Karpas-422 (cell line): ENCODE data around the gene TRIM15. TPM values are rescaled to one million over a fixed set of nuclear protein-coding genes. Genes with fewer than 3 reads are reported as not detected.
"Not testable (repeated sequence)": the region's sequence is repeated elsewhere in the genome, so short reads cannot be mapped to it uniquely, and the experiment has no call there.

Experiments
- DNase-seq: peaks from one replicate; pipeline ENCODE4 v3.0.0-alpha.2; 2015
- H2AFZ ChIP-seq: fragments of 200-600 bp; sonication (generic); 2 replicates; pipeline ENCODE4 v1.6.1; 2014; ENCODE audit warnings: antibody characterized with exemption, low read length, mixed read lengths
- H3K27ac ChIP-seq: fragments of 200-600 bp; sonication (generic); 2 replicates; pipeline ENCODE4 v1.5.1; 2014; ENCODE audit warnings: mild to moderate bottlenecking, low read length, moderate library complexity
- H3K27me3 ChIP-seq: fragments of 200-600 bp; sonication (generic); 2 replicates; pipeline ENCODE4 v1.6.1; 2014; ENCODE audit warnings: low read length, mixed read lengths
- H3K36me3 ChIP-seq: fragments of 200-600 bp; sonication (generic); 2 replicates; pipeline ENCODE4 v1.6.1; 2014; ENCODE audit warnings: low read length, mixed read lengths; ENCODE audit not compliant: insufficient read depth
- H3K4me1 ChIP-seq: fragments of 200-600 bp; sonication (generic); 2 replicates; pipeline ENCODE4 v1.6.1; 2014; ENCODE audit warnings: mild to moderate bottlenecking, low read length, mixed read lengths
- H3K4me2 ChIP-seq: fragments of 200-600 bp; sonication (generic); 2 replicates; pipeline ENCODE4 v1.6.1; 2014; ENCODE audit warnings: low read length, low read depth, mild to moderate bottlenecking; ENCODE audit not compliant: poor library complexity, severe bottlenecking
- H3K4me3 ChIP-seq: fragments of 200-600 bp; sonication (generic); 2 replicates; pipeline ENCODE4 v1.5.1; 2014; ENCODE audit warnings: mild to moderate bottlenecking, antibody characterized with exemption, low read length, mixed read lengths
- H3K79me2 ChIP-seq: fragments of 200-600 bp; sonication (generic); 2 replicates; pipeline ENCODE4 v1.6.1; 2014; ENCODE audit warnings: mild to moderate bottlenecking, low read length, mixed read lengths
- H3K9ac ChIP-seq: fragments of 200-600 bp; sonication (generic); 2 replicates; pipeline ENCODE4 v1.6.0; 2014; ENCODE audit warnings: low read length
- H3K9me2 ChIP-seq: fragments of 200-600 bp; sonication (generic), shearing (Covaris generic); replicated peaks from 2 replicates; pipeline ENCODE4 v1.6.0; 2014; ENCODE audit warnings: mild to moderate bottlenecking, low read length, moderate library complexity; ENCODE audit not compliant: insufficient read depth
- H3K9me3 ChIP-seq: fragments of 300-700, 200-600 bp; sonication (generic); 2 replicates; pipeline ENCODE4 v1.6.1; 2014; ENCODE audit warnings: low read length, mixed read lengths
- H4K20me1 ChIP-seq: fragments of 200-600 bp; sonication (generic); 2 replicates; pipeline ENCODE4 v1.6.1; 2014; ENCODE audit warnings: mild to moderate bottlenecking, antibody characterized with exemption, low read length, low read depth; ENCODE audit not compliant: insufficient read depth
- total RNA-seq: library from RNA; depleted of rRNA; stranded (reverse); fragments of >200 nt; shearing (Covaris generic); gene quantifications from 2 replicates; pipeline ENCODE4 v1.2.3, GENCODE V29; 2014; ENCODE audit warnings: low replicate concordance

Gene TRIM15
- total RNA-seq, 1 experiment from 2014 or later: not detected

- no peak overlapping the region for H3K4me2 ChIP-seq
- no peaks in the 10 kb centered on the region for H3K4me1 ChIP-seq
- H3K9ac ChIP-seq: no peak overlapping the region
- H3K9me3 ChIP-seq: no peaks in the 10 kb centered on the region
- no peaks in the 10 kb centered on the region for H3K27me3 ChIP-seq
- no peaks in the 10 kb centered on the region for H3K36me3 ChIP-seq
- no peaks in the 10 kb centered on the region for H4K20me1 ChIP-seq
- H3K27ac ChIP-seq: no peak overlapping the region
- no peaks in the 10 kb centered on the region for H3K79me2 ChIP-seq
- no peak overlapping the region for H2AFZ ChIP-seq
- H3K9me2 ChIP-seq: no peaks in the 10 kb centered on the region
- no peak overlapping the region for H3K4me3 ChIP-seq
- no peak for DNase-seq
Measured at GRCh38 chr6:30162265-30163089, 869 bp upstream of the TRIM15 start.

DNA sequence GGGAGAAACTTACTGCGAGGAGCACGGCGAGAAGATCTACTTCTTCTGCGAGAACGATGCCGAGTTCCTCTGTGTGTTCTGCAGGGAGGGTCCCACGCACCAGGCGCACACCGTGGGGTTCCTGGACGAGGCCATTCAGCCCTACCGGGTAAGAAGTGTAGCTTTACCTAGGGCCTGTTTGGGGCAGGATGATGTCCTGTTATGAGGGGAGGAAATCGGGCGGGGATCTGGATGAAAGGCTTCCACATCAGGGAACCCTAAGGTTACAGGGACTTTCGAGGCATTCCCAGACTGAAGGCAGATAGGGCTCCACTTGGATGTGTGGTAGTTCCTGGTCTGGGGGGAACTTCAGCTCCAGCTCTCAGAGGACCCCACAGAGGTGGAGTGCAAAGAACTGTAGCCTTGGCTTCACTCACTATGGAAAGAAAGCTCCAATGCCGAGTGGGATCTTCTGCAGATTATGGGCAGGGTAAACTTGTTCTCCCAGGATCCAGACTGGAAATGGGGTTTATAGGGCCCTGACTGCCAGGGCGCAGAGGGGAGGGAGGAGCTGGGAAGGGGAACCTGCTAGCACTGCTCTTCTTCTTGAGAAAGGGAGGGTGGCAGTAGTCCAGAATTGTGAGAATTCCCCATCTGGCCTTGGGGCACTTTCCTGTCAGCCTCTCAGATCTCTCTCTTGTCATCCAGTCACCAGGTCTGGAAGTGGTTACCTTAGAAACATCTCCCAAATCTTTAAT lies 740 bp downstream of the TRIM15 start:
- Histone ChIP-seq H3K4me1 (no peaks in the 10 kb centered on the region), H4K20me1 (no peaks in the 10 kb centered on the region), H3K9me2 (no peaks in the 10 kb centered on the region), H3K79me2 (no peaks in the 10 kb centered on the region), H3K4me2 (no peak overlapping the region), H3K27me3 (no peaks in the 10 kb centered on the region), H2AFZ (no peak overlapping the region), H3K36me3 (no peaks in the 10 kb centered on the region), H3K9me3 (no peaks in the 10 kb centered on the region), H3K27ac (no peak overlapping the region), H3K9ac (no peak overlapping the region), H3K4me3 (no peak overlapping the region)
- DNase-seq: no peak

- Histone ChIP-seq H3K27ac (no peak overlapping the region), H3K9me2 (no peaks in the 10 kb centered on the region), H3K9ac (no peak overlapping the region), H3K4me3 (no peak overlapping the region), H3K4me1 (no peaks in the 10 kb centered on the region), H3K79me2 (no peaks in the 10 kb centered on the region), H4K20me1 (no peaks in the 10 kb centered on the region), H3K4me2 (no peak overlapping the region), H3K27me3 (no peaks in the 10 kb centered on the region), H2AFZ (no peak overlapping the region), H3K9me3 (no peaks in the 10 kb centered on the region), H3K36me3 (no peaks in the 10 kb centered on the region)
- DNase-seq: no peak
Measured at GRCh38 chr6:30164714-30165113, 1.4 kb downstream of the TRIM15 start.

GRCh38 chr6:30165238-30165637 lies 1.9 kb downstream of the TRIM15 start:
- not testable (repeated sequence) for DNase-seq, H3K9me3 ChIP-seq, H3K36me3 ChIP-seq, H2AFZ ChIP-seq, H3K9ac ChIP-seq, H3K4me2 ChIP-seq, H4K20me1 ChIP-seq, H3K27ac ChIP-seq, H3K9me2 ChIP-seq, H3K79me2 ChIP-seq, H3K27me3 ChIP-seq, H3K4me3 ChIP-seq, H3K4me1 ChIP-seq

DNA sequence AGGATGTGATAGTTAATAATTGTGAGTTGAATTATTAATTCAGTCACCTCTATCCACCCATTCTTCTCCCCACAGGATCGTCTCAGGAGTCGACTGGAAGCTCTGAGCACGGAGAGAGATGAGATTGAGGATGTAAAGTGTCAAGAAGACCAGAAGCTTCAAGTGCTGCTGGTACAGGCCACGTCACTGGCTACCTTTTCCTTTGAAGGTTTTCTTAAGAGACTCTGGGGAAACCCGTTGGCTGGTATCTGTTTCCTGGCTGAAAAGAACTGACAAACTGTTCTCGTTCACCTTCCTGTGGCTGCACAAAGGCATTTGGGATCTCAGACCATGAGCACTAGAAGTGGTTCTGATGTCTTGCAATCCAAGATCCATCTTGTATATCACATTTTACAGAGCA lies 3.8 kb downstream of the TRIM15 start:
- Histone ChIP-seq H3K9me2 (no peaks in the 10 kb centered on the region), H3K4me1 (no peaks in the 10 kb centered on the region), H3K9ac (no peak overlapping the region)

GRCh38 chr6:30168741-30169140 lies 5.4 kb downstream of the TRIM15 start:
- no peaks in the 10 kb centered on the region for H3K36me3 ChIP-seq
- no peaks in the 10 kb centered on the region for H3K27me3 ChIP-seq
- H3K4me1 ChIP-seq: no peaks in the 10 kb centered on the region
- H3K9ac ChIP-seq: no peak overlapping the region
- no peak for DNase-seq
- H3K9me3 ChIP-seq: no peaks in the 10 kb centered on the region
- H3K9me2 ChIP-seq: no peaks in the 10 kb centered on the region
- no peak overlapping the region for H3K27ac ChIP-seq
- no peaks in the 10 kb centered on the region for H4K20me1 ChIP-seq
- no peak overlapping the region for H3K4me3 ChIP-seq
- H2AFZ ChIP-seq: no peak overlapping the region
- no peaks in the 10 kb centered on the region for H3K79me2 ChIP-seq
- H3K4me2 ChIP-seq: no peak overlapping the region

More for the DNA sequence above, 3.8 kb downstream of the TRIM15 start:
- no peak for DNase-seq
- Histone ChIP-seq H3K27ac (no peak overlapping the region), H3K4me3 (no peak overlapping the region), H3K27me3 (no peaks in the 10 kb centered on the region), H3K4me2 (no peak overlapping the region), H4K20me1 (no peaks in the 10 kb centered on the region), H2AFZ (no peak overlapping the region), H3K9me3 (no peaks in the 10 kb centered on the region), H3K79me2 (no peaks in the 10 kb centered on the region), H3K36me3 (no peaks in the 10 kb centered on the region)

DNA sequence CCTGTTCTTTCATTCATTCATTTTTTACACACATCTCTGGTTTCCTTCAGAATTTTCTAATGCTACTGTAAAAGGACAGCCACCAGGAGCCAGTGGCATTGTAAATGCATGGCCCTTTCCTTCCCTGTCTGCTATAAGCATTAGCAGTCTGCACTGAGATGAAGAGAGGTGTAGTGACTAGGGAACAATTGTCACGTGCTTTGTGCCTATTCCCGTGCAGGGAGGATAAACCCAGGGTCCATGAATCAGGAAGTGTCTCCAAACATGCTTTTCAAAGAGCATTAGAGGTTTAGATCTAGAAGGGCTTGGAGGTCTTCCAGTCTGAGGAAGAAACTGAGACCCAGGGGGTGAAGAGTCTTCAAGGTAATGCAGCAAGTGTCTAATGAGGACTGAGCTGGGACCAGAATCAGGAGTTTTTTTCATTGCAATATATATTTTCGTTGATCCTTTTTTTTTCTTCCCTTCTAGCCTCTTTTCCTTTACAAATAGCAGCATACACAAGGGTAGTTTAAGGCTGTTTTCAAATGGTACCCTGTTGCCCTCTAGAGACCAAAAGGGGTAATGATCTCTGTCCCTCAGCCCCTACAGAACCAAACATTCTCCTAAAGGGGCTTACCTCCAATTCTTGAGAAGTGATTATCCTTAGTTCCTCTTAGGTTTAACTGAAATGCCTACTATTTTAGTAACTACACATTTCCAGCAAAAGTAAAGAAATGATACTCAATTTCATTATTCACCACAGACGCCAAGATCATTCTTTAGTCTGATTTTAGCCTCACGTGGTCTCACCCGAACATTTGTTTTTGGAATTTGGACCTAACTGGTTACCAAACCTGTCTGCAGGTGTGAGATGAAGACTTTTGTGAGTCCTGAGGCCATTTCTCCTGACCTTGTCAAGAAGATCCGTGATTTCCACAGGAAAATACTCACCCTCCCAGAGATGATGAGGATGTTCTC lies 6.6 kb downstream of the TRIM15 start:
- Histone ChIP-seq H3K36me3 (no peaks in the 10 kb centered on the region), H3K4me1 (no peaks in the 10 kb centered on the region), H3K79me2 (no peaks in the 10 kb centered on the region), H2AFZ (no peak overlapping the region), H3K9me3 (no peaks in the 10 kb centered on the region), H3K27ac (no peak overlapping the region), H3K4me3 (no peak overlapping the region), H3K27me3 (no peaks in the 10 kb centered on the region), H3K9me2 (no peaks in the 10 kb centered on the region), H4K20me1 (no peaks in the 10 kb centered on the region), H3K9ac (no peak overlapping the region), H3K4me2 (no peak overlapping the region)
- peak; percentile 81 for DNase-seq
